ENCODE data around the gene SPPL3. TPM values are rescaled to one million over a fixed set of nuclear protein-coding genes. Genes with fewer than 3 reads are reported as not detected.

SPPL3 gene
- total RNA-seq, 1 donor from 2014 or later, result 40.3 TPM

- Mint-ChIP-seq H3K4me1 (peaks cover 15% of the 10 kb centered on the region), H3K36me3 (ENCODE audit: low read depth) (peaks cover 14% of the 10 kb centered on the region), H3K4me3 (no peak overlapping the region), H3K27ac (no peak overlapping the region), H3K9me3 (no peaks in the 10 kb centered on the region), H3K27me3 (no peaks in the 10 kb centered on the region)
- ChIA-PET POLR2A (interaction anchor here (1.1 kb wide), 1 partner anchor 42 kb away, joined by 13 read pairs; no protein-coding TSS in a partner anchor), CTCF (no interaction called here)
- intact Hi-C loops (cut with micrococcal nuclease), result no loop called here
- TF ChIP-seq CTCF (IDR thresholded peaks at IDR 0.05), result no peak
- DNase-seq (no peak), ATAC-seq (ENCODE audit: low read depth) (no peak)
These were observed 89.2 kb downstream of the SPPL3 start for GRCh38 chr12:120814903-120815429.

GRCh38 chr12:120814203-120814902 is 89.8 kb downstream of the SPPL3 start:
- ChIA-PET POLR2A (no interaction called here), CTCF (no interaction called here)
- Mint-ChIP-seq H3K4me3 (no peak overlapping the region), H3K4me1 (peaks cover 15% of the 10 kb centered on the region), H3K27me3 (no peaks in the 10 kb centered on the region), H3K36me3 (ENCODE audit: low read depth) (peaks cover 19% of the 10 kb centered on the region), H3K27ac (no peak overlapping the region), H3K9me3 (no peaks in the 10 kb centered on the region)
- no peak for TF ChIP-seq CTCF (IDR thresholded peaks at IDR 0.05)
- intact Hi-C loops (cut with micrococcal nuclease), result no loop called here
- DNase-seq (no peak), ATAC-seq (ENCODE audit: low read depth) (no peak)

GRCh38 chr12:120813588-120814153 is 90.5 kb downstream of the SPPL3 start:
- TF ChIP-seq CTCF (IDR thresholded peaks at IDR 0.05), result no peak
- no peaks in the 10 kb centered on the region for H3K27me3 Mint-ChIP-seq
- no peak overlapping the region for H3K27ac Mint-ChIP-seq
- ATAC-seq (ENCODE audit: low read depth) (no peak), DNase-seq (no peak)
- CTCF ChIA-PET, result no interaction called here
- POLR2A ChIA-PET, result no interaction called here
- intact Hi-C loops (cut with micrococcal nuclease), result no loop called here
- peaks cover 16% of the 10 kb centered on the region for H3K4me1 Mint-ChIP-seq
- H3K9me3 Mint-ChIP-seq, result no peaks in the 10 kb centered on the region
- no peak overlapping the region for H3K4me3 Mint-ChIP-seq
- peaks cover 23% of the 10 kb centered on the region for H3K36me3 Mint-ChIP-seq (ENCODE audit: low read depth)

GRCh38 chr12:120810021-120810420 is 94.1 kb downstream of the SPPL3 start:
- no peak overlapping the region for H3K27ac Mint-ChIP-seq
- H3K4me1 Mint-ChIP-seq, result peaks cover 13% of the 10 kb centered on the region
- POLR2A ChIA-PET, result no interaction called here
- ATAC-seq (ENCODE audit: low read depth) (no peak), DNase-seq (no peak)
- intact Hi-C loops (cut with micrococcal nuclease), result no loop called here
- H3K4me3 Mint-ChIP-seq, result no peak overlapping the region
- TF ChIP-seq CTCF (IDR thresholded peaks at IDR 0.05), result no peak
- no peaks in the 10 kb centered on the region for H3K27me3 Mint-ChIP-seq
- no peaks in the 10 kb centered on the region for H3K9me3 Mint-ChIP-seq
- CTCF ChIA-PET, result no interaction called here
- peaks cover 42% of the 10 kb centered on the region for H3K36me3 Mint-ChIP-seq (ENCODE audit: low read depth)

- DNase-seq (no peak), ATAC-seq (ENCODE audit: low read depth) (no peak)
- Mint-ChIP-seq H3K4me1 (peaks cover 32% of the 10 kb centered on the region), H3K4me3 (no peak overlapping the region), H3K9me3 (no peaks in the 10 kb centered on the region), H3K27me3 (no peaks in the 10 kb centered on the region), H3K27ac (no peak overlapping the region), H3K36me3 (ENCODE audit: low read depth) (peaks cover 30% of the 10 kb centered on the region)
- CTCF ChIA-PET, result no interaction called here
- intact Hi-C loops (cut with micrococcal nuclease), result no loop called here
- POLR2A ChIA-PET, result no interaction called here
- TF ChIP-seq CTCF (IDR thresholded peaks at IDR 0.05), result no peak
These were observed 99.7 kb downstream of the SPPL3 start for GRCh38 chr12:120804428-120804827.
